Liver (tissue), 9 donors: ENCODE measurements around the gene PSTPIP1. TPM values are rescaled to one million over a fixed set of nuclear protein-coding genes. Genes with fewer than 3 reads are reported as not detected.

ENCODE experiments used
- DNase-seq: peaks from one replicate; pipeline ENCODE4 v3.0.0-alpha.2; 2017; ENCODE audit warnings: low spot score
- H3K27ac ChIP-seq, 2 donors: one replicate each; pipeline ENCODE4 v1.7.0; 2013; ENCODE audit warnings: inconsistent platforms in 2 of 2, low read length in 2 of 2, control low read depth in 1 of 2, low read depth in 1 of 2, mild to moderate bottlenecking in 1 of 2
- H3K27me3 ChIP-seq, 4 donors: one replicate each; pipeline versions ENCODE4 v1.6.1 to v1.7.0; 2013; ENCODE audit warnings: low read length in 3 of 4, inconsistent platforms in 1 of 4, mild to moderate bottlenecking in 1 of 4, moderate library complexity in 1 of 4; ENCODE audit not compliant: control insufficient read depth in 4 of 4, insufficient read depth in 4 of 4
- H3K36me3 ChIP-seq, 4 donors: one replicate each; pipeline versions ENCODE4 v1.6.1 to v1.7.0; 2013; ENCODE audit warnings: low read length in 3 of 4, mild to moderate bottlenecking in 3 of 4, low read depth in 1 of 4, moderate library complexity in 1 of 4; ENCODE audit not compliant: control insufficient read depth in 4 of 4, insufficient read depth in 3 of 4
- H3K4me1 ChIP-seq, 4 donors: one replicate each; pipeline versions ENCODE4 v1.6.1 to v1.7.0; 2013; ENCODE audit warnings: low read length in 3 of 4, mild to moderate bottlenecking in 3 of 4, moderate library complexity in 1 of 4; ENCODE audit not compliant: control insufficient read depth in 4 of 4, insufficient read depth in 4 of 4
- H3K4me3 ChIP-seq, 3 donors: one replicate each; pipeline versions ENCODE4 v1.6.1 to v1.7.0; 2013; ENCODE audit warnings: low read length in 3 of 3, control low read depth in 1 of 3, low read depth in 1 of 3, mild to moderate bottlenecking in 1 of 3
- H3K9ac ChIP-seq, 2 donors: one replicate each; pipeline ENCODE4 v1.7.0; 2013; ENCODE audit warnings: low read length in 2 of 2, mild to moderate bottlenecking in 2 of 2, moderate library complexity in 2 of 2, control low read depth in 1 of 2, low read depth in 1 of 2
- H3K9me3 ChIP-seq, 4 donors: one replicate each; pipeline versions ENCODE4 v1.6.1 to v1.7.0; 2013; ENCODE audit warnings: low read length in 3 of 4; ENCODE audit not compliant: control insufficient read depth in 4 of 4
- EGR1 ChIP-seq, 2 donors: IDR thresholded peaks; 2 replicates each; pipeline ENCODE4 v1.6.1; 2016 to 2018; ENCODE audit warnings: antibody characterized with exemption in 2 of 2, low read depth in 2 of 2
- FOXA1 ChIP-seq: IDR thresholded peaks from 2 replicates; pipeline ENCODE4 v1.6.1; 2016; ENCODE audit warnings: antibody characterized with exemption
- FOXA2 ChIP-seq: IDR thresholded peaks from 2 replicates; pipeline ENCODE4 v1.6.1; 2016; ENCODE audit warnings: antibody characterized with exemption
- GABPA ChIP-seq, 2 donors: IDR thresholded peaks in 1 of 2; conservative IDR thresholded peaks in 1 of 2; 2 replicates each; pipeline ENCODE4 v1.6.1; 2016; ENCODE audit warnings: antibody characterized with exemption in 2 of 2, mild to moderate bottlenecking in 1 of 2, moderate library complexity in 1 of 2
- HNF4A ChIP-seq, 2 donors: conservative IDR thresholded peaks; 2 replicates each; pipeline ENCODE4 v1.6.1; 2016; ENCODE audit warnings: antibody characterized with exemption in 2 of 2, mild to moderate bottlenecking in 2 of 2
- HNF4G ChIP-seq: IDR thresholded peaks from 2 replicates; pipeline ENCODE4 v1.6.1; 2016; ENCODE audit warnings: antibody characterized with exemption
- JUND ChIP-seq, 2 donors: IDR thresholded peaks; 2 replicates each; pipeline ENCODE4 v1.6.1; 2016; ENCODE audit warnings: antibody characterized with exemption in 2 of 2
- RAD21 ChIP-seq, 2 donors: IDR thresholded peaks; 2 replicates each; pipeline ENCODE4 v1.6.1; 2016; ENCODE audit warnings: antibody characterized with exemption in 2 of 2, mild to moderate bottlenecking in 2 of 2
- RXRA ChIP-seq, 2 donors: IDR thresholded peaks; 2 replicates each; pipeline ENCODE4 v1.6.1; 2017 to 2018; ENCODE audit warnings: antibody characterized with exemption in 2 of 2, mild to moderate bottlenecking in 1 of 2
- SP1 ChIP-seq: IDR thresholded peaks from 2 replicates; pipeline ENCODE4 v1.6.1; 2018; ENCODE audit warnings: antibody characterized with exemption, mild to moderate bottlenecking
- TAF1 ChIP-seq: conservative IDR thresholded peaks from 2 replicates; pipeline ENCODE4 v1.6.1; 2016; ENCODE audit warnings: antibody characterized with exemption, mild to moderate bottlenecking
- YY1 ChIP-seq: IDR thresholded peaks from 2 replicates; pipeline ENCODE4 v1.6.1; 2016; ENCODE audit warnings: antibody characterized with exemption, mild to moderate bottlenecking
- WGBS: extraction: QIAGEN DNeasy Blood & Tissue Kit; methylation state at CpG from one replicate; pipeline ENCODE4 v1.1.7; 2013; 5-methylcytosine and 5-hydroxymethylcytosine counted together
- polyA plus RNA-seq, 2 donors: library from polyadenylated mRNA; stranded (reverse) in 1 of 2; unstranded in 1 of 2; fragments of 200-250 nt in 1 of 2; fragments of >200 nt in 1 of 2; fragmentation: Nextera tagmentation in 1 of 2; extraction: Ambion mirVana in 1 of 2; gene quantifications; one replicate each; pipeline versions ENCODE4 v1.2.1 to v1.2.3, GENCODE V29; 2013 to 2015
- total RNA-seq, 2 donors: library from RNA; depleted of rRNA; stranded (reverse); fragments of >200 nt; gene quantifications; one replicate each; pipeline ENCODE4 v1.2.3, GENCODE V29; 2014
- TF ChIP-seq, protein P1 (sequence below): fragments of 150-350 bp; IDR thresholded peaks from 2 replicates; pipeline ENCODE4 v1.5.1; 2017; ENCODE audit warnings: improper control_type of control experiment, low read depth, low read length; ENCODE audit not compliant: missing input control
- TF ChIP-seq, protein P2 (sequence below): IDR thresholded peaks from 2 replicates; pipeline ENCODE4 v1.6.1; 2016; ENCODE audit warnings: antibody characterized with exemption, mild to moderate bottlenecking
- TF ChIP-seq, protein P3 (sequence below): IDR thresholded peaks from 2 replicates; pipeline ENCODE4 v1.6.1; 2016; ENCODE audit warnings: antibody characterized with exemption
- TF ChIP-seq, protein P4 (sequence below): IDR thresholded peaks from 2 replicates; pipeline ENCODE4 v1.6.1; 2016; ENCODE audit warnings: antibody characterized with exemption
- TF ChIP-seq, protein P5 (sequence below): IDR thresholded peaks from 2 replicates; pipeline ENCODE4 v1.6.1; 2016; ENCODE audit warnings: antibody characterized with exemption
- donor health status: healthy.
- donor health status: healthy.
- donor health status: healthy.
- donor health status: healthy.
- donor health status: healthy.

Gene PSTPIP1
- total and polyA plus RNA-seq, 4 donors: 1.1 to 4.6 (median 3.0) TPM

DNA sequence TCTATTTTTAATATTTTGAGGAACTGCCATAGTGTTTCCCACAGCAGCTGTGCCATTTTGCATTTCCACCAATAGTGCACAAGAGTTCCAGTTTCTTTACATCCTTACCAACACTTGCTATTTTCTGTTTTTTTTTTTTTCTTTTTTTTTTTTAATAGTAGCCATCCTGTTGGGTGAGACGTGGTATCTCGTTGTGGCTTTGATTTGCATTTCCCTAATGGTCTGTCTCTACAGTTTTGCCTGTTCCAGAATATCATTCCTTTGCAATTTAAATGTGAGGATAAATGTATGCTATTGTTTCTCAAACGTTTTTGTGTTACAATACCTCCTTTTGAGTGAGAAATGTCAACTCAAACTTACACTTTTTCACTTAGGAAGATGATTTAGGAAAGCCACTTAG lies 41.0 kb upstream of the PSTPIP1 start:
- 61% methylated on average over 3 of the region's 3 CpGs for WGBS
- no peak overlapping the region for H3K4me3 ChIP-seq
- peaks cover 0 to 8% (median 3%) of the 10 kb centered on the region in 4 donors for H3K36me3 ChIP-seq
- TF ChIP-seq FOXA1: no peak
- TF ChIP-seq, protein P1, sequence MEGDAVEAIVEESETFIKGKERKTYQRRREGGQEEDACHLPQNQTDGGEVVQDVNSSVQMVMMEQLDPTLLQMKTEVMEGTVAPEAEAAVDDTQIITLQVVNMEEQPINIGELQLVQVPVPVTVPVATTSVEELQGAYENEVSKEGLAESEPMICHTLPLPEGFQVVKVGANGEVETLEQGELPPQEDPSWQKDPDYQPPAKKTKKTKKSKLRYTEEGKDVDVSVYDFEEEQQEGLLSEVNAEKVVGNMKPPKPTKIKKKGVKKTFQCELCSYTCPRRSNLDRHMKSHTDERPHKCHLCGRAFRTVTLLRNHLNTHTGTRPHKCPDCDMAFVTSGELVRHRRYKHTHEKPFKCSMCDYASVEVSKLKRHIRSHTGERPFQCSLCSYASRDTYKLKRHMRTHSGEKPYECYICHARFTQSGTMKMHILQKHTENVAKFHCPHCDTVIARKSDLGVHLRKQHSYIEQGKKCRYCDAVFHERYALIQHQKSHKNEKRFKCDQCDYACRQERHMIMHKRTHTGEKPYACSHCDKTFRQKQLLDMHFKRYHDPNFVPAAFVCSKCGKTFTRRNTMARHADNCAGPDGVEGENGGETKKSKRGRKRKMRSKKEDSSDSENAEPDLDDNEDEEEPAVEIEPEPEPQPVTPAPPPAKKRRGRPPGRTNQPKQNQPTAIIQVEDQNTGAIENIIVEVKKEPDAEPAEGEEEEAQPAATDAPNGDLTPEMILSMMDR: no peak
- TF ChIP-seq, protein P2, sequence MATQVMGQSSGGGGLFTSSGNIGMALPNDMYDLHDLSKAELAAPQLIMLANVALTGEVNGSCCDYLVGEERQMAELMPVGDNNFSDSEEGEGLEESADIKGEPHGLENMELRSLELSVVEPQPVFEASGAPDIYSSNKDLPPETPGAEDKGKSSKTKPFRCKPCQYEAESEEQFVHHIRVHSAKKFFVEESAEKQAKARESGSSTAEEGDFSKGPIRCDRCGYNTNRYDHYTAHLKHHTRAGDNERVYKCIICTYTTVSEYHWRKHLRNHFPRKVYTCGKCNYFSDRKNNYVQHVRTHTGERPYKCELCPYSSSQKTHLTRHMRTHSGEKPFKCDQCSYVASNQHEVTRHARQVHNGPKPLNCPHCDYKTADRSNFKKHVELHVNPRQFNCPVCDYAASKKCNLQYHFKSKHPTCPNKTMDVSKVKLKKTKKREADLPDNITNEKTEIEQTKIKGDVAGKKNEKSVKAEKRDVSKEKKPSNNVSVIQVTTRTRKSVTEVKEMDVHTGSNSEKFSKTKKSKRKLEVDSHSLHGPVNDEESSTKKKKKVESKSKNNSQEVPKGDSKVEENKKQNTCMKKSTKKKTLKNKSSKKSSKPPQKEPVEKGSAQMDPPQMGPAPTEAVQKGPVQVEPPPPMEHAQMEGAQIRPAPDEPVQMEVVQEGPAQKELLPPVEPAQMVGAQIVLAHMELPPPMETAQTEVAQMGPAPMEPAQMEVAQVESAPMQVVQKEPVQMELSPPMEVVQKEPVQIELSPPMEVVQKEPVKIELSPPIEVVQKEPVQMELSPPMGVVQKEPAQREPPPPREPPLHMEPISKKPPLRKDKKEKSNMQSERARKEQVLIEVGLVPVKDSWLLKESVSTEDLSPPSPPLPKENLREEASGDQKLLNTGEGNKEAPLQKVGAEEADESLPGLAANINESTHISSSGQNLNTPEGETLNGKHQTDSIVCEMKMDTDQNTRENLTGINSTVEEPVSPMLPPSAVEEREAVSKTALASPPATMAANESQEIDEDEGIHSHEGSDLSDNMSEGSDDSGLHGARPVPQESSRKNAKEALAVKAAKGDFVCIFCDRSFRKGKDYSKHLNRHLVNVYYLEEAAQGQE: no peak
- no peak for TF ChIP-seq FOXA2
- TF ChIP-seq TAF1: no peak
- TF ChIP-seq RXRA (IDR thresholded peaks at IDR 0.05): no peak
- TF ChIP-seq GABPA (IDR thresholded peaks at IDR 0.05 in 1 of 2, conservative IDR thresholded peaks at IDR 0.05 in 1 of 2): no peak
- TF ChIP-seq SP1: no peak
- no peak for TF ChIP-seq YY1
- no peak for TF ChIP-seq JUND (IDR thresholded peaks at IDR 0.05)
- no peak for TF ChIP-seq RAD21 (IDR thresholded peaks at IDR 0.05)
- DNase-seq: no peak
- H3K9ac ChIP-seq: no peak overlapping the region
- no peak overlapping the region for H3K27ac ChIP-seq
- H3K9me3 ChIP-seq: no peaks in the 10 kb centered on the region
- H3K27me3 ChIP-seq: no peaks in the 10 kb centered on the region
- H3K4me1 ChIP-seq: no peaks in the 10 kb centered on the region

DNA sequence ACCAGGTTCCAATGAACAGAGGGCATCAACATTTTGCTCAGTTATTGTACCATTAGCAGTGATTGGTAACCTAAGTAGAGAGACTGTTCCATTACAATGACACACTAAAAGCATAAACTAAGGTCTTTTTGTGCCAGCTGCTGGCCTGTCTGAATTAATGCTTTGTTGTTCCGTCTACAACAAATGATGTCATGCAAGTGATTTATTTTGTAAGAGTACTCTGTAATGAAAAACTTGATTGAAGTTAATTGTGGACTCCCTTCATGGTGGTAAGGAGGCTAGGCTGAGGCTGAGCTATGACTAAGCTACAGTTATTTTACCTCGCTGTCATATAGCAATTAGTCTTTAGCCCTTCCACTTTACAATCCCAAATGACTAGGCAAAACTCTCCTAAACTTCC lies 40.2 kb upstream of the PSTPIP1 start:
- Histone ChIP-seq H3K27ac (no peak overlapping the region), H3K4me3 (no peak overlapping the region), H3K36me3 (peaks cover 0 to 8% (median 3%) of the 10 kb centered on the region in 4 donors), H3K27me3 (no peaks in the 10 kb centered on the region), H3K9me3 (no peaks in the 10 kb centered on the region), H3K9ac (no peak overlapping the region), H3K4me1 (no peaks in the 10 kb centered on the region)
- no peak for DNase-seq
- TF ChIP-seq, protein P2: no peak
- TF ChIP-seq, protein P3, sequence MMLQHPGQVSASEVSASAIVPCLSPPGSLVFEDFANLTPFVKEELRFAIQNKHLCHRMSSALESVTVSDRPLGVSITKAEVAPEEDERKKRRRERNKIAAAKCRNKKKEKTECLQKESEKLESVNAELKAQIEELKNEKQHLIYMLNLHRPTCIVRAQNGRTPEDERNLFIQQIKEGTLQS: no peak
- TF ChIP-seq GABPA (IDR thresholded peaks at IDR 0.05 in 1 of 2, conservative IDR thresholded peaks at IDR 0.05 in 1 of 2): no peak
- no peak for TF ChIP-seq TAF1
- no peak for TF ChIP-seq RAD21 (IDR thresholded peaks at IDR 0.05)
- TF ChIP-seq, protein P4, sequence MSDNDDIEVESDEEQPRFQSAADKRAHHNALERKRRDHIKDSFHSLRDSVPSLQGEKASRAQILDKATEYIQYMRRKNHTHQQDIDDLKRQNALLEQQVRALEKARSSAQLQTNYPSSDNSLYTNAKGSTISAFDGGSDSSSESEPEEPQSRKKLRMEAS: no peak
- no peak for TF ChIP-seq HNF4A (conservative IDR thresholded peaks at IDR 0.05)
- no peak for TF ChIP-seq JUND (IDR thresholded peaks at IDR 0.05)
- TF ChIP-seq FOXA1: no peak
- TF ChIP-seq YY1: no peak
- no peak for TF ChIP-seq EGR1 (IDR thresholded peaks at IDR 0.05; ENCODE audit: low read depth in 2 of 2)
- TF ChIP-seq, protein P5, sequence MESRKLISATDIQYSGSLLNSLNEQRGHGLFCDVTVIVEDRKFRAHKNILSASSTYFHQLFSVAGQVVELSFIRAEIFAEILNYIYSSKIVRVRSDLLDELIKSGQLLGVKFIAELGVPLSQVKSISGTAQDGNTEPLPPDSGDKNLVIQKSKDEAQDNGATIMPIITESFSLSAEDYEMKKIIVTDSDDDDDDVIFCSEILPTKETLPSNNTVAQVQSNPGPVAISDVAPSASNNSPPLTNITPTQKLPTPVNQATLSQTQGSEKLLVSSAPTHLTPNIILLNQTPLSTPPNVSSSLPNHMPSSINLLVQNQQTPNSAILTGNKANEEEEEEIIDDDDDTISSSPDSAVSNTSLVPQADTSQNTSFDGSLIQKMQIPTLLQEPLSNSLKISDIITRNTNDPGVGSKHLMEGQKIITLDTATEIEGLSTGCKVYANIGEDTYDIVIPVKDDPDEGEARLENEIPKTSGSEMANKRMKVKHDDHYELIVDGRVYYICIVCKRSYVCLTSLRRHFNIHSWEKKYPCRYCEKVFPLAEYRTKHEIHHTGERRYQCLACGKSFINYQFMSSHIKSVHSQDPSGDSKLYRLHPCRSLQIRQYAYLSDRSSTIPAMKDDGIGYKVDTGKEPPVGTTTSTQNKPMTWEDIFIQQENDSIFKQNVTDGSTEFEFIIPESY: no peak
- TF ChIP-seq HNF4G: no peak
- no peak for TF ChIP-seq FOXA2
- TF ChIP-seq SP1: no peak
- 81% methylated on average over 2 of the region's 2 CpGs for WGBS
